ENCODE measurements around the gene MCCD1. TPM values are rescaled to one million over a fixed set of nuclear protein-coding genes. Genes with fewer than 3 reads are reported as not detected.

The MCCD1 gene
- total RNA-seq, 1 experiment from 2014 or later, result not detected

- no peak for DNase-seq (ENCODE audit: low read depth, low spot score)
- in situ Hi-C loops (cut with HindIII; ENCODE audit: low pct_unique_long_range_greater_than_20kb, low sequenced_read_pairs), result no loop called here
- ChIA-PET CTCF (interaction anchor here (1.0 kb wide), 1 partner anchor 10 kb away, joined by 3 read pairs; no protein-coding TSS in a partner anchor), POLR2A (no interaction called here)
- intact Hi-C loops (cut with micrococcal nuclease; ENCODE audit: unreplicated experiment), result no loop called here
- no peak overlapping the region for H3K4me3 ChIP-seq (ENCODE audit: low read depth in 2 of 2, low read length in 2 of 2)
- H3K9me3 ChIP-seq (ENCODE audit: control insufficient read depth, insufficient read depth, low read depth, low read length), result no peaks in the 10 kb centered on the region
- H3K27me3 ChIP-seq (ENCODE audit: control insufficient read depth, insufficient read depth, low read length), result no peaks in the 10 kb centered on the region
- 0 out of 2 replicates have a peak, but pooled peaks have one; percentile 5 for ATAC-seq
- H3K27ac ChIP-seq (ENCODE audit: low read length), result no peak overlapping the region
- peaks cover 6% of the 10 kb centered on the region; the same call in 1 of the 2 replicates for H3K36me3 ChIP-seq (ENCODE audit: control insufficient read depth, insufficient read depth, low read length)
- BruUV-seq (replicated peaks), result no TSS peak
- TF ChIP-seq TCF7L2 (IDR thresholded peaks at IDR 0.05; ENCODE audit: low read depth, low read length) (no peak), REST (IDR thresholded peaks at IDR 0.05; ENCODE audit: insufficient read depth in 1 of 2, low read depth in 2 of 2, low read length in 1 of 2) (no peak), POLR2AphosphoS5 (IDR thresholded peaks at IDR 0.05; ENCODE audit: low read depth, low read length) (no peak), SIN3A (IDR thresholded peaks at IDR 0.05; ENCODE audit: borderline replicate concordance, insufficient read depth, low read depth, low read length) (no peak), CTCF (IDR thresholded peaks at IDR 0.05) (no peak)
- peaks cover 13% of the 10 kb centered on the region for H3K4me1 ChIP-seq (ENCODE audit: control insufficient read depth, insufficient read depth, low read length)
Observed at GRCh38 chr6:31559606-31559957, 30.8 kb downstream of the MCCD1 start.

- DNase-seq (ENCODE audit: low read depth, low spot score) (no peak), ATAC-seq (peak; percentile 80)
- Histone ChIP-seq H3K4me1 (ENCODE audit: control insufficient read depth, insufficient read depth, low read length) (peaks cover 13% of the 10 kb centered on the region), H3K27me3 (ENCODE audit: control insufficient read depth, insufficient read depth, low read length) (no peaks in the 10 kb centered on the region), H3K9me3 (ENCODE audit: control insufficient read depth, insufficient read depth, low read depth, low read length) (no peaks in the 10 kb centered on the region), H3K36me3 (ENCODE audit: control insufficient read depth, insufficient read depth, low read length) (peaks cover 2% of the 10 kb centered on the region; the same call in 1 of the 2 replicates), H3K4me3 (ENCODE audit: low read depth in 2 of 2, low read length in 2 of 2) (no peak overlapping the region), H3K27ac (ENCODE audit: low read length) (no peak overlapping the region)
- POLR2A ChIA-PET, result no interaction called here
- TF ChIP-seq SIN3A (IDR thresholded peaks at IDR 0.05; ENCODE audit: borderline replicate concordance, insufficient read depth, low read depth, low read length), result no peak
- CTCF ChIA-PET, result interaction anchor here (1.0 kb wide), 1 partner anchor 9 kb away, joined by 3 read pairs; no protein-coding TSS in a partner anchor
- in situ Hi-C loops (cut with HindIII; ENCODE audit: low pct_unique_long_range_greater_than_20kb, low sequenced_read_pairs), result no loop called here
- no TSS peak for BruUV-seq (replicated peaks)
- intact Hi-C loops (cut with micrococcal nuclease; ENCODE audit: unreplicated experiment), result no loop called here
Observed at GRCh38 chr6:31559958-31560696, 31.4 kb downstream of the MCCD1 start.

- in situ Hi-C loops (cut with HindIII; ENCODE audit: low pct_unique_long_range_greater_than_20kb, low sequenced_read_pairs) (no loop called here), intact Hi-C loops (cut with micrococcal nuclease; ENCODE audit: unreplicated experiment) (no loop called here)
- ATAC-seq (0 out of 2 replicates have a peak, but pooled peaks have one; percentile 3), DNase-seq (ENCODE audit: low read depth, low spot score) (no peak)
- Histone ChIP-seq H3K4me1 (ENCODE audit: control insufficient read depth, insufficient read depth, low read length) (peaks cover 13% of the 10 kb centered on the region), H3K27me3 (ENCODE audit: control insufficient read depth, insufficient read depth, low read length) (no peaks in the 10 kb centered on the region), H3K36me3 (ENCODE audit: control insufficient read depth, insufficient read depth, low read length) (peaks cover 2% of the 10 kb centered on the region; the same call in 1 of the 2 replicates), H3K9me3 (ENCODE audit: control insufficient read depth, insufficient read depth, low read depth, low read length) (no peaks in the 10 kb centered on the region), H3K4me3 (ENCODE audit: low read depth in 2 of 2, low read length in 2 of 2) (no peak overlapping the region), H3K27ac (ENCODE audit: low read length) (no peak overlapping the region)
- TF ChIP-seq REST (IDR thresholded peaks at IDR 0.05; ENCODE audit: insufficient read depth in 1 of 2, low read depth in 2 of 2, low read length in 1 of 2) (no peak), CTCF (IDR thresholded peaks at IDR 0.05) (no peak), POLR2AphosphoS5 (IDR thresholded peaks at IDR 0.05; ENCODE audit: low read depth, low read length) (no peak), TCF7L2 (IDR thresholded peaks at IDR 0.05; ENCODE audit: low read depth, low read length) (no peak), SIN3A (IDR thresholded peaks at IDR 0.05; ENCODE audit: borderline replicate concordance, insufficient read depth, low read depth, low read length) (no peak)
- no TSS peak for BruUV-seq (replicated peaks)
- CTCF ChIA-PET, result no interaction called here
- POLR2A ChIA-PET, result no interaction called here
Observed at GRCh38 chr6:31560697-31561058, 31.9 kb downstream of the MCCD1 start.

Data from Panc1 (cell line).